ENCODE data around the gene PRR23E.

GRCh38 chr3:127158614-127159229 lies 34.2 kb upstream of the PRR23E start:
- TF ChIP-seq CTCF (IDR thresholded peaks at IDR 0.05) (no peak), ZFX (IDR thresholded peaks at IDR 0.05; ENCODE audit: borderline replicate concordance) (no peak)

All from 22Rv1 (cell line).